ENCODE data around the gene LIMK1.

DNA sequence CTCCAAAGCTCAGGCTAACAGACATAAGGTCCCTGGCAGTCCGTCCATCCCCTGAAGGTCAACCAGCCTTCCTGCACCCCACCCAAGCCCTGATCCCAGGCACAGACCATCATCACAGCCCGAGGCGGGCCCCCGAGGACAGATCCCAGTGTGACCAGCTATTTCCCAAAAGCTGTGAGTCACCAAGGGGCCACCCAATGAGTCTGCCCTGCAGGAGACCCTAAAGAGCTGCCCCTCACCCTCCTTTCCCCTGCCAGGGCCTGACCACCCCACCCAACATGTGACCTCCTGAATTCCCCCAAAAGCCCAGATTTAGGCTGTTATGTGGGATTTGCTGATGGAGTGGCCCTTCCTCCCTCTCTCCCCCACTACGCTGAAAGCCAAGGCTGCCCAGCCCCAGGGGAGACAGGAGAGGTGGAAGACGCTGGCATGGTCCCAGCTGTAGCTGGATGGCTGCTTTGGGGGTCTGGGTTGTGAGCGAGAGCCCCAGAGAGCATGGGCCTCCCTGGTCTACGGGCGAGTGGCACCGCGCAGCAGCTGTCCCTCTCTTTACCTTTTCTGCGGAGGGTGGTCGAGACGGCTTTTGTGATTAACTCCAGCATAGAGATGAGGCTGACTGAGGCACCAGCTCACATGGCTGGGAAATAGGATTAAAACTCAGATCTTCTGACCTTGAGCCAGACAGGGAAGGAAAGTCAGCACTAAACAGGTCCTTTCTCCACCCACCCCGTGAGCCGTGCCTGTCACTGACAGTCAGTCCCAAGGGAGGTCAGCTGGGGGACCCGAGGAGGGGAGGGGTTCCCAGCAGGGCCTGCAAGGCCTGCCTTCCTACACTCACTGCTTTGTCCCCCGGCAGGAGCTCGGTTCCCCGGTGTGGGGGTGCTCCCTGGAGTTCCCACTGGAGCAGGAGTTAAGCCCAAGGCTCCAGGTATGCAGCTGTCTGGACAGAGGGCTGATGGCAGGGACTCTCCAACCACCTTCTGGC lies 38.9 kb upstream of the LIMK1 start:
- TF ChIP-seq, protein P1, sequence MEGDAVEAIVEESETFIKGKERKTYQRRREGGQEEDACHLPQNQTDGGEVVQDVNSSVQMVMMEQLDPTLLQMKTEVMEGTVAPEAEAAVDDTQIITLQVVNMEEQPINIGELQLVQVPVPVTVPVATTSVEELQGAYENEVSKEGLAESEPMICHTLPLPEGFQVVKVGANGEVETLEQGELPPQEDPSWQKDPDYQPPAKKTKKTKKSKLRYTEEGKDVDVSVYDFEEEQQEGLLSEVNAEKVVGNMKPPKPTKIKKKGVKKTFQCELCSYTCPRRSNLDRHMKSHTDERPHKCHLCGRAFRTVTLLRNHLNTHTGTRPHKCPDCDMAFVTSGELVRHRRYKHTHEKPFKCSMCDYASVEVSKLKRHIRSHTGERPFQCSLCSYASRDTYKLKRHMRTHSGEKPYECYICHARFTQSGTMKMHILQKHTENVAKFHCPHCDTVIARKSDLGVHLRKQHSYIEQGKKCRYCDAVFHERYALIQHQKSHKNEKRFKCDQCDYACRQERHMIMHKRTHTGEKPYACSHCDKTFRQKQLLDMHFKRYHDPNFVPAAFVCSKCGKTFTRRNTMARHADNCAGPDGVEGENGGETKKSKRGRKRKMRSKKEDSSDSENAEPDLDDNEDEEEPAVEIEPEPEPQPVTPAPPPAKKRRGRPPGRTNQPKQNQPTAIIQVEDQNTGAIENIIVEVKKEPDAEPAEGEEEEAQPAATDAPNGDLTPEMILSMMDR (IDR thresholded peaks at IDR 0.05): no peak
- no peak for TF ChIP-seq POLR2A (IDR thresholded peaks at IDR 0.05)
